Esophagus muscularis mucosa (tissue), 4 donors: ENCODE measurements around the gene JPH2. TPM values are rescaled to one million over a fixed set of nuclear protein-coding genes. Genes with fewer than 3 reads are reported as not detected.

Source experiments
- DNase-seq: peaks from one replicate; pipeline ENCODE4 v3.0.0-alpha.2; 2017; ENCODE audit errors: extremely low spot score
- H3K27ac ChIP-seq, 4 donors: fragments of 200-600 bp; sonication (generic); replicated peaks in 1 of 4; 1 replicate in 3 of 4; 2 replicates in 1 of 4; pipeline ENCODE4 v1.5.1; 2016 to 2019; ENCODE audit warnings: mild to moderate bottlenecking in 1 of 4
- H3K27me3 ChIP-seq, 4 donors: fragments of 200-600 bp; sonication (generic); one replicate each; pipeline versions ENCODE4 v1.5.1 to v1.6.0; 2016 to 2019
- H3K36me3 ChIP-seq, 4 donors: fragments of 200-600 bp; sonication (generic); one replicate each; pipeline ENCODE4 v1.5.1; 2016 to 2019
- H3K4me1 ChIP-seq, 4 donors: fragments of 200-600 bp; sonication (generic); one replicate each; pipeline ENCODE4 v1.5.1; 2016 to 2019
- H3K4me3 ChIP-seq, 4 donors: fragments of 200-600 bp; sonication (generic); 1 replicate in 2 of 4; 2 replicates in 2 of 4; pipeline ENCODE4 v1.5.1; 2016 to 2019; ENCODE audit warnings: mild to moderate bottlenecking in 4 of 4, moderate library complexity in 1 of 4
- H3K9me3 ChIP-seq, 4 donors: fragments of 200-600 bp; sonication (generic); 1 replicate in 3 of 4; 2 replicates in 1 of 4; pipeline ENCODE4 v1.5.1; 2016 to 2019
- CTCF ChIP-seq, 3 experiments: fragments of 200-600 bp in 2 of 3; fragments of 450-650 bp in 1 of 3; sonication (generic) in 2 of 3; IDR thresholded peaks; one replicate each; pipeline ENCODE4 v1.5.1; 2017 to 2019; ENCODE audit warnings: antibody characterized with exemption in 3 of 3, mild to moderate bottlenecking in 2 of 3, moderate library complexity in 1 of 3
- EP300 ChIP-seq: sonication (generic); formaldehyde crosslinking; IDR thresholded peaks from one replicate; pipeline ENCODE4 v1.6.1; 2017; ENCODE audit warnings: antibody characterized with exemption
- POLR2A ChIP-seq: fragments of 450-650 bp; IDR thresholded peaks from one replicate; pipeline ENCODE4 v1.6.1; 2017; ENCODE audit warnings: antibody characterized with exemption, moderate library complexity, mild to moderate bottlenecking, low read depth
- POLR2AphosphoS5 ChIP-seq, 2 donors: sonication (generic); formaldehyde crosslinking; IDR thresholded peaks; one replicate each; pipeline ENCODE4 v1.6.1; 2017; ENCODE audit warnings: antibody characterized with exemption in 2 of 2
- WGBS: methylation state at CpG from one replicate; pipeline ENCODE4 v1.1.5; 2018; 5-methylcytosine and 5-hydroxymethylcytosine counted together
- intact Hi-C: fragments of 100-400 bp; cut with DNase I; formaldehyde crosslinking; loops from one replicate; pipeline ENCODE4 v1.15.1; 2023
- total RNA-seq, 4 donors: library from RNA; depleted of rRNA; stranded (reverse); fragments of >200 nt; gene quantifications; one replicate each; pipeline versions ENCODE4 v1.1.0 to v1.2.1, GENCODE V29; 2016

JPH2 gene
- total RNA-seq, 4 donors from 2014 or later, result 187 to 441 (median 295) TPM

GRCh38 chr20:44186201-44186600 is 787 bp downstream of the JPH2 start:
- Histone ChIP-seq H3K4me1 (peaks cover 30 to 62% (median 52%) of the 10 kb centered on the region in 4 donors), H3K36me3 (no peaks in the 10 kb centered on the region), H3K27me3 (no peaks in the 10 kb centered on the region), H3K4me3 (peak overlapping the region; percentile 58 to 80 (median 72)), H3K9me3 (no peaks in the 10 kb centered on the region), H3K27ac (peak overlapping the region; percentile 90 to 98 (median 96))
- DNase-seq, result peak; percentile 92
- WGBS, result 89% methylated on average over 12 of the region's 14 CpGs
- TF ChIP-seq EP300, result no peak
- peak; percentile 26 to 34 for TF ChIP-seq POLR2AphosphoS5 (IDR thresholded peaks at IDR 0.05)
- intact Hi-C loops, result loop anchor here (5.0 kb wide), 1 partner anchor 49 kb away; no protein-coding TSS in a partner anchor

- Histone ChIP-seq H3K9me3 (no peaks in the 10 kb centered on the region), H3K4me3 (peak overlapping the region; percentile 58 to 80 (median 72)), H3K27ac (peak overlapping the region; percentile 90 to 98 (median 96)), H3K36me3 (no peaks in the 10 kb centered on the region), H3K27me3 (no peaks in the 10 kb centered on the region), H3K4me1 (peaks cover 30 to 67% (median 54%) of the 10 kb centered on the region in 4 donors)
- DNase-seq, result no peak
- 60% methylated on average over 4 of the region's 4 CpGs for WGBS
- intact Hi-C loops, result loop anchor here (5.0 kb wide), 1 partner anchor 48 kb away; no protein-coding TSS in a partner anchor
- TF ChIP-seq EP300 (no peak), POLR2AphosphoS5 (IDR thresholded peaks at IDR 0.05) (no peak), POLR2A (no peak), CTCF (IDR thresholded peaks at IDR 0.05) (no peak)
Observed at GRCh38 chr20:44185574-44185973, 1.4 kb downstream of the JPH2 start.

- H3K4me1 ChIP-seq, result peaks cover 26 to 65% (median 55%) of the 10 kb centered on the region in 4 donors
- 29% methylated on average over 2 of the region's 7 CpGs for WGBS
- no peak for DNase-seq
- intact Hi-C loops, result no loop called here
- H3K27ac ChIP-seq, result peak overlapping the region; percentile 90 to 98 (median 96)
- no peaks in the 10 kb centered on the region for H3K36me3 ChIP-seq
- no peaks in the 10 kb centered on the region for H3K9me3 ChIP-seq
- no peak for TF ChIP-seq EP300
- TF ChIP-seq POLR2A, result no peak
- TF ChIP-seq POLR2AphosphoS5 (IDR thresholded peaks at IDR 0.05), result peak in 1 of 2 donors; percentile 45
- H3K27me3 ChIP-seq, result no peaks in the 10 kb centered on the region
- H3K4me3 ChIP-seq, result peak overlapping the region; percentile 58 to 80 (median 72)
Observed at GRCh38 chr20:44183282-44183681, 3.7 kb downstream of the JPH2 start.

GRCh38 chr20:44182863-44183262 is 4.1 kb downstream of the JPH2 start:
- Histone ChIP-seq H3K36me3 (no peaks in the 10 kb centered on the region), H3K4me3 (peak overlapping the region; percentile 58 to 80 (median 72)), H3K27ac (peak overlapping the region; percentile 90 to 98 (median 96)), H3K27me3 (no peaks in the 10 kb centered on the region), H3K4me1 (peaks cover 31 to 63% (median 55%) of the 10 kb centered on the region in 4 donors), H3K9me3 (no peaks in the 10 kb centered on the region)
- DNase-seq, result no peak
- intact Hi-C loops, result no loop called here
- 50% methylated on average over 3 of the region's 3 CpGs for WGBS
- no peak for TF ChIP-seq CTCF (IDR thresholded peaks at IDR 0.05)
- peak in 1 of 2 donors; percentile 4 for TF ChIP-seq POLR2AphosphoS5 (IDR thresholded peaks at IDR 0.05)
- no peak for TF ChIP-seq POLR2A
- TF ChIP-seq EP300, result no peak

- peak overlapping the region; percentile 58 to 80 (median 72) for H3K4me3 ChIP-seq
- peak overlapping the region; percentile 90 to 98 (median 96) for H3K27ac ChIP-seq
- H3K9me3 ChIP-seq, result no peaks in the 10 kb centered on the region
- 32% methylated on average over 12 of the region's 13 CpGs for WGBS
- H3K4me1 ChIP-seq, result peaks cover 35 to 63% (median 55%) of the 10 kb centered on the region in 4 donors
- H3K36me3 ChIP-seq, result peaks cover 0 to 1% (median 0%) of the 10 kb centered on the region in 4 donors
- no peak for TF ChIP-seq POLR2A
- TF ChIP-seq POLR2AphosphoS5 (IDR thresholded peaks at IDR 0.05), result peak; percentile 4 to 39
- H3K27me3 ChIP-seq, result no peaks in the 10 kb centered on the region
- intact Hi-C loops, result no loop called here
- DNase-seq, result no peak
Observed at GRCh38 chr20:44182135-44182765, 4.7 kb downstream of the JPH2 start.

- 37% methylated on average over 11 of the region's 11 CpGs for WGBS
- no peak for DNase-seq
- Histone ChIP-seq H3K4me3 (peak overlapping the region; percentile 58 to 80 (median 72)), H3K36me3 (peaks cover 0 to 8% (median 0%) of the 10 kb centered on the region in 4 donors), H3K27me3 (no peaks in the 10 kb centered on the region), H3K9me3 (no peaks in the 10 kb centered on the region), H3K27ac (peak overlapping the region; percentile 90 to 98 (median 96)), H3K4me1 (peaks cover 35 to 63% (median 60%) of the 10 kb centered on the region in 4 donors)
- intact Hi-C loops, result no loop called here
- TF ChIP-seq EP300 (no peak), POLR2AphosphoS5 (IDR thresholded peaks at IDR 0.05) (peak; percentile 47 to 81), POLR2A (peak; percentile 8)
Observed at GRCh38 chr20:44181611-44182010, 5.4 kb downstream of the JPH2 start.
